Mesothelial cell of epicardium (in vitro differentiated cells): ENCODE data around the gene PLK2. TPM values are rescaled to one million over a fixed set of nuclear protein-coding genes. Genes with fewer than 3 reads are reported as not detected.
A peak's percentile ranks its signal among the peaks of the same experiment; 100 is the strongest.

Source experiments
- DNase-seq, 2 experiments: peaks; one replicate each; pipeline ENCODE4 v3.0.0; 2021; ENCODE audit warnings: low spot score in 2 of 2; ENCODE audit not compliant: unreplicated experiment in 2 of 2
- H3K27ac Mint-ChIP-seq: 2 replicates; pipeline ENCODE4 v1.8.0; 2021; ENCODE audit warnings: mixed read lengths
- H3K27me3 Mint-ChIP-seq: 2 replicates; pipeline ENCODE4 v1.8.0; 2021; ENCODE audit warnings: low read depth, mixed read lengths
- H3K36me3 Mint-ChIP-seq: 2 replicates; pipeline ENCODE4 v1.8.0; 2021; ENCODE audit warnings: mixed read lengths
- H3K4me1 Mint-ChIP-seq: 2 replicates; pipeline ENCODE4 v1.8.0; 2021; ENCODE audit warnings: mixed read lengths
- H3K4me3 Mint-ChIP-seq: 2 replicates; pipeline ENCODE4 v1.8.0; 2021; ENCODE audit warnings: mild to moderate bottlenecking, moderate library complexity, mixed read lengths
- H3K9me3 Mint-ChIP-seq: 2 replicates; pipeline ENCODE4 v1.8.0; 2021; ENCODE audit warnings: mixed read lengths
- CTCF ChIP-seq: fragments of 200-600 bp; sonication (generic); IDR thresholded peaks from one replicate; pipeline ENCODE4 v1.5.0; 2021; ENCODE audit warnings: antibody characterized with exemption; ENCODE audit not compliant: unreplicated experiment
- total RNA-seq: library from RNA; stranded (reverse); gene quantifications from 3 replicates; pipeline ENCODE4 v1.2.1, GENCODE V29; 2021

PLK2 gene
- total RNA-seq, 1 donor from 2014 or later: 549 TPM

GRCh38 chr5:58440901-58441460 is 18.9 kb downstream of the PLK2 start:
- no peak for TF ChIP-seq CTCF
- Mint-ChIP-seq H3K9me3 (peaks cover 14% of the 10 kb centered on the region), H3K27ac (peak overlapping the region; percentile 37), H3K27me3 (no peaks in the 10 kb centered on the region), H3K36me3 (peaks cover 9% of the 10 kb centered on the region), H3K4me3 (no peak overlapping the region), H3K4me1 (peaks cover 18% of the 10 kb centered on the region)
- no peak for DNase-seq

GRCh38 chr5:58439094-58439644 is 20.7 kb downstream of the PLK2 start:
- H3K4me1 Mint-ChIP-seq: peaks cover 18% of the 10 kb centered on the region
- H3K36me3 Mint-ChIP-seq: peaks cover 3% of the 10 kb centered on the region
- H3K9me3 Mint-ChIP-seq: peaks cover 11% of the 10 kb centered on the region
- H3K27ac Mint-ChIP-seq: peak overlapping the region; percentile 62
- no peak for TF ChIP-seq CTCF
- H3K27me3 Mint-ChIP-seq: no peaks in the 10 kb centered on the region
- DNase-seq: no peak
- no peak overlapping the region for H3K4me3 Mint-ChIP-seq

- H3K9me3 Mint-ChIP-seq: peaks cover 11% of the 10 kb centered on the region
- TF ChIP-seq CTCF: no peak
- H3K27ac Mint-ChIP-seq: no peak overlapping the region
- H3K4me3 Mint-ChIP-seq: no peak overlapping the region
- peaks cover 3% of the 10 kb centered on the region for H3K36me3 Mint-ChIP-seq
- no peaks in the 10 kb centered on the region for H3K27me3 Mint-ChIP-seq
- peaks cover 26% of the 10 kb centered on the region for H3K4me1 Mint-ChIP-seq
- DNase-seq: no peak
Measured at GRCh38 chr5:58437661-58438060, 22.2 kb downstream of the PLK2 start.

- peaks cover 3% of the 10 kb centered on the region for H3K36me3 Mint-ChIP-seq
- H3K4me1 Mint-ChIP-seq: peaks cover 26% of the 10 kb centered on the region
- peak overlapping the region; percentile 17 for H3K27ac Mint-ChIP-seq
- H3K9me3 Mint-ChIP-seq: peaks cover 11% of the 10 kb centered on the region
- H3K4me3 Mint-ChIP-seq: no peak overlapping the region
- TF ChIP-seq CTCF: no peak
- DNase-seq: no peak
- H3K27me3 Mint-ChIP-seq: no peaks in the 10 kb centered on the region
Measured at GRCh38 chr5:58431832-58432231, 28.1 kb downstream of the PLK2 start.

- DNase-seq: no peak
- no peak overlapping the region for H3K27ac Mint-ChIP-seq
- peaks cover 56% of the 10 kb centered on the region for H3K4me1 Mint-ChIP-seq
- H3K4me3 Mint-ChIP-seq: no peak overlapping the region
- no peaks in the 10 kb centered on the region for H3K9me3 Mint-ChIP-seq
- no peak for TF ChIP-seq CTCF
- no peaks in the 10 kb centered on the region for H3K27me3 Mint-ChIP-seq
- no peaks in the 10 kb centered on the region for H3K36me3 Mint-ChIP-seq
Measured at GRCh38 chr5:58412932-58413331, 47.0 kb downstream of the PLK2 start.
